AG04450 (cell line): ENCODE data around the gene ANKRD33. TPM values are rescaled to one million over a fixed set of nuclear protein-coding genes. Genes with fewer than 3 reads are reported as not detected.

ENCODE experiments used
- CTCF ChIA-PET: fragments of 300-600, 350-600 bp; formaldehyde crosslinking; extraction: SDS; loops from one replicate; lab custom pipeline; 2022; ENCODE audit warnings: antibody characterized with exemption, inconsistent platforms; lab: Charles Lee
- POLR2A ChIA-PET: fragments of 350-600 bp; formaldehyde crosslinking; extraction: SDS; loops from one replicate; lab custom pipeline; 2021; ENCODE audit warnings: antibody characterized with exemption, inconsistent platforms; lab: Yijun Ruan, JAX
- DNase-seq: peaks from one replicate; pipeline ENCODE4 v3.0.0-alpha.2; 2011; ENCODE audit warnings: low read depth, low spot score
- H3K27ac ChIP-seq: one replicate; pipeline ENCODE4 v1.5.1; 2012; ENCODE audit warnings: low read depth, low read length, control low read depth
- H3K27me3 ChIP-seq: one replicate; pipeline ENCODE4 v1.6.0; 2012; ENCODE audit warnings: low read length; ENCODE audit not compliant: control insufficient read depth, insufficient read depth
- H3K4me3 ChIP-seq: 2 replicates; pipeline ENCODE4 v1.5.1; 2011; ENCODE audit warnings: mild to moderate bottlenecking, low read depth, low read length, control low read depth
- H3K9me3 ChIP-seq: 2 replicates; pipeline ENCODE4 v1.5.1; 2012; ENCODE audit warnings: low read length; ENCODE audit not compliant: control insufficient read depth, insufficient read depth
- polyA plus RNA-seq: library from polyadenylated mRNA; depleted of rRNA; stranded (reverse); fragments of >200 nt; gene quantifications from 2 replicates; pipeline ENCODE4 v1.2.3, GENCODE V29; 2011
- TF ChIP-seq, protein P1 (sequence below): IDR thresholded peaks from 2 replicates; pipeline ENCODE4 v1.5.1; 2011; ENCODE audit warnings: low read depth, low read length, control low read depth, inconsistent platforms

ANKRD33 gene
- polyA plus RNA-seq, 1 experiment: not detected

DNA sequence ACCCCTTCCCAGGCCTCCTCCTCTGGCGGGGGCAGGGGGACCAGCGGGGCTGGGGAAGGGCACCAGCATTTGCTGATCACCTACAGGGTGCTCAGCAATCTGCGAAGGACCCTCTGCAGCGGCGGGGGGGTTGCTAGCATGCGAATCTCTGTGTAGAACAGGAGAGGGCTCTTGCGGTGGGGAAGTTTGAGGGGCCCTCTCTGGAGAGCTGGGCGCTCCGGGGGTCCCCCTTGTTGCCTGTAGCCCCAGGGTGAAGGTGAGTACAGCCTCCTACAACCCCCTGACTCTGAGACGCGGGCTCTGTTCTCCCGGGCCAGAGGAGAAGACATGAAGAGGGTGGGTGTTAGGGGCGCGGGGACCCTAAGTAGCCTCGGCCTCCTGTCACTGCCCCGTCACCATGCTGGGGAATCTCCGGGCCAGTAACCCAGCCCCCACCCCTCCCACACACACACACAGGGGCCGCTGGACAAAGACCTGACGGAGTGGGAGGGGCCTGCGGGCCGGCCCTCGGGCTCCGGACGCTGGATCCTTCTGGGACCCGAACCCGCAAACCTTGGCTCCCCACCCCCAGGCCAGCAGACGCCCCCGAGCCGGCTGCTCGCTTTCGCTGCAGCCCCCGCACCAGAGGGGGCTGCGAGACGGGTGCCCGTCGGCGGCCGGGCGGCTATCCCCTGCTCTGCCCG, 40.1 kb upstream of the ANKRD33 start:
- H3K27ac ChIP-seq: no peak overlapping the region
- H3K9me3 ChIP-seq: peaks cover 3% of the 10 kb centered on the region; the same call in 1 of the 2 replicates
- TF ChIP-seq, protein P1, sequence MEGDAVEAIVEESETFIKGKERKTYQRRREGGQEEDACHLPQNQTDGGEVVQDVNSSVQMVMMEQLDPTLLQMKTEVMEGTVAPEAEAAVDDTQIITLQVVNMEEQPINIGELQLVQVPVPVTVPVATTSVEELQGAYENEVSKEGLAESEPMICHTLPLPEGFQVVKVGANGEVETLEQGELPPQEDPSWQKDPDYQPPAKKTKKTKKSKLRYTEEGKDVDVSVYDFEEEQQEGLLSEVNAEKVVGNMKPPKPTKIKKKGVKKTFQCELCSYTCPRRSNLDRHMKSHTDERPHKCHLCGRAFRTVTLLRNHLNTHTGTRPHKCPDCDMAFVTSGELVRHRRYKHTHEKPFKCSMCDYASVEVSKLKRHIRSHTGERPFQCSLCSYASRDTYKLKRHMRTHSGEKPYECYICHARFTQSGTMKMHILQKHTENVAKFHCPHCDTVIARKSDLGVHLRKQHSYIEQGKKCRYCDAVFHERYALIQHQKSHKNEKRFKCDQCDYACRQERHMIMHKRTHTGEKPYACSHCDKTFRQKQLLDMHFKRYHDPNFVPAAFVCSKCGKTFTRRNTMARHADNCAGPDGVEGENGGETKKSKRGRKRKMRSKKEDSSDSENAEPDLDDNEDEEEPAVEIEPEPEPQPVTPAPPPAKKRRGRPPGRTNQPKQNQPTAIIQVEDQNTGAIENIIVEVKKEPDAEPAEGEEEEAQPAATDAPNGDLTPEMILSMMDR: no peak
- peak overlapping the region; percentile 61 for H3K4me3 ChIP-seq
- DNase-seq: no peak
- POLR2A ChIA-PET: no interaction called here
- peaks cover 50% of the 10 kb centered on the region for H3K27me3 ChIP-seq
- CTCF ChIA-PET: no interaction called here

DNA sequence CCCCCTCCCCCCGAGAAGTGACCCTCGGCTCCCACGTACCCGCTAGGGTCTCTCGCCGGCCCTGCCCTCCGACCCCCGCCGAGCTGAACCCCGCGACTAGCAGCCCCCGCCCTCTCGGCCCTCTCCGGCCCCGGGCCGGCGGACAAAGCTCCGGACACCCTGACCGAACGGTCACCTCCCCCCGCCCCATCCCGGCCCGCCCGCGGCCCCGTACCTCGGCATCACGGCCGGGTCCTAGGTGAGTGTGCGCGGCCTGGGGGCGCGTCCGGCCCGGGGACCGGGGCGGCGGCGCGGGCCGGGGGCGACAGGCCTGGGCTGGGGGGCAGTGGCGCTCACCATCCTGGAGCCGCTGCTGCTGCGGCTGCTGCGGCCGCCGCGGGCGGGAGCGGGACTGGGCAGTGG, 39.6 kb upstream of the ANKRD33 start, which contains the start of gene FIGNL2:
Gene FIGNL2 (minus strand): TSS at position 393 of the 402 bp plus-strand sequence. CDS start 26,305 bp downstream, outside the sequence.
- H3K27ac ChIP-seq: no peak within 1 kb of the TSS
- peak within 1 kb of the TSS; percentile 61 for H3K4me3 ChIP-seq
- POLR2A ChIA-PET: no interaction called here
- CTCF ChIA-PET: no interaction called here
- peaks cover 50% of the 10 kb centered on the region for H3K27me3 ChIP-seq
- TF ChIP-seq, protein P1: no peak
- no peak for DNase-seq
- H3K9me3 ChIP-seq: peaks cover 3% of the 10 kb centered on the region; the same call in 1 of the 2 replicates

DNA sequence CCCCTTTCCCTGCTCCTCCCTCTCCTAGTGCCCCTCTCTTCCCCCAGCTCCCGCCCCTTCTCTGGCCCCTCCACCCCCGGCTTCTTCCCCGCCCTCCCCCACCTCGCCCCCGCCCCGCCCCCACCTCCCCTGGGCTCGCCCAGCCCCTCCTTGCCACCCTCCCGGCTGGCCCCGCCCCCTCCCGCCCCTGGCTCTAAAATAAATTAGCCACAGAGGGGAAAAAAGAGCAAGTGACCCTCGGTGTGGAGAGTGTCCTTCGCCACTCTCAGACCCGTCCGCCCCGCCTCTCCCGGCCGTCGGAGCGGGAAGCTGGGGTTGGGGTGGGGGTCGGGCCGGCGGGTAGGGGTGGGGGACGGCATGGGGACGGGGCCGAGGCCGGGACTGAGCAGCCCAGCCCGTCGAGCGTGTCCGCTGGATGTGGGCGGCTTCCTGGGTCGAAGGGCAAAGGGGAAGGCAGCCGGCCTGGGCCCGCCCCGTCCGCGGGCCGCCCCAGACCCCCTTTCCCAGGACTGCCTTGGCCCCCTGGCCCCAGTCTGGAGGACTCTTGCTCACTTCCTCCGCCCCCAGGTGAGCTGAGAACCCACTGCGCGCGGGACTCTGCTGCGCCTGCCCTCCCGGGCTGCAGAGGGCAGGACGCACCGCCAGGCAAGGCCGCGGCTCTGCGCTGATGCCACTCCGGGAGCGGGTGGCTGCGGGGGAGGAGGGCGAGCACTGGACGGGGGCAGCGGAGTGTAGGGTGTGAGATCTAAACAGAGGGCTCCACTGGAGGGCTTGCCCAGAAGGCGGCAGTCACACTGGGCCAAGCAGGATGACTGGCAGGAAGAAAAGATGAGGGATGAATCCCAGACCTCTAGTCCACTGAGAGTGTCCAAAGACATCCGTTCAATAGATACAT, 38.8 kb upstream of the ANKRD33 start:
- peaks cover 44% of the 10 kb centered on the region for H3K27me3 ChIP-seq
- DNase-seq: no peak
- peaks cover 3% of the 10 kb centered on the region; the same call in 1 of the 2 replicates for H3K9me3 ChIP-seq
- ChIA-PET POLR2A (no interaction called here), CTCF (no interaction called here)
- H3K4me3 ChIP-seq: no peak overlapping the region
- TF ChIP-seq, protein P1: no peak
- no peak overlapping the region for H3K27ac ChIP-seq

DNA sequence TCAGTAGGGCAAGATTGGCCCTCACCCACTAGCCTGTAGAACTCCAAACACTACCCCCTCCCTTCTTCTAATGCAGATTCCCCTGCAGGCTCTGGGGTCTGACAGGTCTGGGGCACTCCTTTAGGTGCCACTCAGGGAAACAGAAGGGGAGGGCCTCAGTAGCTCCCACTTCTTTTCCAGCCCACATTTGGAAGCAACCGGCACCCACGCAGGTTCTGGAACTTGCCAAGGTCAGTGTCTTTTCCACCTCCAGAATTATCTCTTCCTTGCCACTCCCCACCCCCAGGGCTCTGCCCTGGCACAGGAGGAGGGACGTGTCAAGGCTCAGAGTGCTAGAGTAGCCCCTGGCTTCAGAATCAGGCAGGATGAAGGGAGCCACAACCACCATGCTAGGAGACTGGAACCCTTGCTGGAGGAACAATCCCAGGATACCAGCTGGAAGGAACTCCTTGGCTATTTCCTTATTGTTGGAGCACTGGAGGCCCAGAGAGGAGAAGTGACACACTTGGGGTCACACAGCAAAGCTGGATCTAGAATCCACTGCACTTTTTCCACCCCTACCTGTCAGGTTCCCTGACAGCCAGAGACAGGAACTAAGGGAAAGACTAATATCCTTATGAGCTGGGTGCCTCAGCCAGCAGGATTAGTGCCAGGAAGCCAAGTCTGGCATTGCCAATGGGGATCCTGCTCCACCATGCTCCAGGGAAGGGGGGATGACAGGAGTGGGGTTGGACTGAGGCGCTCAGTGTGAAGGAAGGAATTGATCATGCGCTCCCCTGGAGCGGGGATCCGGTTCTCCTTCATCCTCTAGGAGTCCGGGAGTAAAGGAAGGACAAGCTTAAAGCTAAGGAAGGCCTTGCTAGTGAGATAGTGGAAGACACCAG, 37.6 kb upstream of the ANKRD33 start:
- TF ChIP-seq, protein P1: no peak
- Histone ChIP-seq H3K9me3 (peaks cover 3% of the 10 kb centered on the region; the same call in 1 of the 2 replicates), H3K27me3 (peaks cover 33% of the 10 kb centered on the region), H3K27ac (no peak overlapping the region), H3K4me3 (no peak overlapping the region)
- DNase-seq: no peak
- CTCF ChIA-PET: interaction anchor here (0.6 kb wide), 1 partner anchor 18 kb away, joined by 3 read pairs; no protein-coding TSS in a partner anchor
- POLR2A ChIA-PET: no interaction called here
